HEK293 (cell line): ENCODE measurements around the gene CELF6.

Experiments used
- GFI1B ChIP-seq: fragments of 450-650 bp; formaldehyde crosslinking; IDR thresholded peaks from 2 replicates; pipeline ENCODE4 v1.5.1; 2016; ENCODE audit warnings: missing biosample characterization, missing genetic modification characterization
- KLF7 ChIP-seq: fragments of 450-650 bp; formaldehyde crosslinking; IDR thresholded peaks from 2 replicates; pipeline ENCODE4 v1.5.1; 2016; ENCODE audit warnings: missing biosample characterization, missing genetic modification characterization, borderline replicate concordance
- REPIN1 ChIP-seq: fragments of 450-650 bp; formaldehyde crosslinking; IDR thresholded peaks from 2 replicates; pipeline ENCODE4 v1.5.1; 2017; ENCODE audit warnings: missing biosample characterization, missing genetic modification characterization, low read depth
- SP7 ChIP-seq: fragments of 450-650 bp; formaldehyde crosslinking; IDR thresholded peaks from 2 replicates; pipeline ENCODE4 v1.5.1; 2016; ENCODE audit warnings: missing biosample characterization, missing genetic modification characterization
- ZBTB21 ChIP-seq: fragments of 450-650 bp; formaldehyde crosslinking; IDR thresholded peaks from 2 replicates; pipeline ENCODE4 v1.5.1; 2017; ENCODE audit warnings: missing biosample characterization, missing genetic modification characterization
- ZFP69B ChIP-seq: fragments of 450-650 bp; formaldehyde crosslinking; IDR thresholded peaks from 2 replicates; pipeline ENCODE4 v1.5.1; 2016; ENCODE audit warnings: missing biosample characterization, missing genetic modification characterization
- ZNF10 ChIP-seq: fragments of 450-650 bp; formaldehyde crosslinking; IDR thresholded peaks from 2 replicates; pipeline ENCODE4 v1.5.1; 2017; ENCODE audit warnings: missing biosample characterization, missing genetic modification characterization
- ZNF184 ChIP-seq: fragments of 450-650 bp; IDR thresholded peaks from 2 replicates; pipeline ENCODE4 v1.5.1; 2018; ENCODE audit warnings: missing biosample characterization, mild to moderate bottlenecking, missing genetic modification characterization
- ZNF202 ChIP-seq: fragments of 450-650 bp; formaldehyde crosslinking; IDR thresholded peaks from 2 replicates; pipeline ENCODE4 v1.5.1; 2016; ENCODE audit warnings: missing biosample characterization, missing genetic modification characterization, borderline replicate concordance
- ZNF211 ChIP-seq: fragments of 450-650 bp; formaldehyde crosslinking; IDR thresholded peaks from 2 replicates; pipeline ENCODE4 v1.5.1; 2016; ENCODE audit warnings: low read depth, missing biosample characterization, missing genetic modification characterization
- ZNF266 ChIP-seq: fragments of 450-650 bp; formaldehyde crosslinking; IDR thresholded peaks from 2 replicates; pipeline ENCODE4 v1.5.1; 2016; ENCODE audit warnings: missing biosample characterization, missing genetic modification characterization, low read depth
- ZNF311 ChIP-seq: fragments of 450-650 bp; formaldehyde crosslinking; IDR thresholded peaks from 2 replicates; pipeline ENCODE4 v1.5.1; 2017; ENCODE audit warnings: missing biosample characterization, missing genetic modification characterization, borderline replicate concordance
- ZNF510 ChIP-seq: fragments of 450-650 bp; formaldehyde crosslinking; IDR thresholded peaks from 2 replicates; pipeline ENCODE4 v1.5.1; 2018; ENCODE audit warnings: mild to moderate bottlenecking, missing genetic modification characterization, missing biosample characterization; ENCODE audit not compliant: insufficient replicate concordance
- ZNF558 ChIP-seq: fragments of 450-650 bp; formaldehyde crosslinking; IDR thresholded peaks from 2 replicates; pipeline ENCODE4 v1.5.1; 2016; ENCODE audit warnings: missing biosample characterization, missing genetic modification characterization
- ZNF664 ChIP-seq: fragments of 450-650 bp; formaldehyde crosslinking; IDR thresholded peaks from 2 replicates; pipeline ENCODE4 v1.5.1; 2016; ENCODE audit warnings: missing biosample characterization, missing genetic modification characterization
- TF ChIP-seq, protein P1 (sequence below): fragments of 450-650 bp; formaldehyde crosslinking; IDR thresholded peaks from 2 replicates; pipeline ENCODE4 v1.5.1; 2017; ENCODE audit warnings: missing biosample characterization, missing genetic modification characterization
- TF ChIP-seq, protein P2 (sequence below): fragments of 450-650 bp; formaldehyde crosslinking; IDR thresholded peaks from 2 replicates; pipeline ENCODE4 v1.5.1; 2016; ENCODE audit warnings: missing biosample characterization, missing genetic modification characterization
- TF ChIP-seq, protein P3 (sequence below): fragments of 450-650 bp; formaldehyde crosslinking; IDR thresholded peaks from 2 replicates; pipeline ENCODE4 v1.5.1; 2017; ENCODE audit warnings: missing biosample characterization, missing genetic modification characterization
- TF ChIP-seq, protein P4 (sequence below): fragments of 450-650 bp; formaldehyde crosslinking; optimal IDR thresholded peaks from 2 replicates; pipeline ENCODE3; 2016; ENCODE audit warnings: missing biosample characterization, mild to moderate bottlenecking, missing genetic modification characterization
- TF ChIP-seq, protein P5 (sequence below): fragments of 450-650 bp; formaldehyde crosslinking; IDR thresholded peaks from 2 replicates; pipeline ENCODE4 v1.5.0; 2017; ENCODE audit warnings: missing biosample characterization, missing genetic modification characterization, borderline replicate concordance
- TF ChIP-seq, protein P6 (sequence below): fragments of 450-650 bp; formaldehyde crosslinking; IDR thresholded peaks from 2 replicates; pipeline ENCODE4 v1.5.1; 2016; ENCODE audit warnings: missing biosample characterization, missing genetic modification characterization
- TF ChIP-seq, protein P7 (sequence below): fragments of 450-650 bp; formaldehyde crosslinking; conservative IDR thresholded peaks from 2 replicates; pipeline ENCODE4 v1.5.1; 2016; ENCODE audit warnings: low read depth, missing biosample characterization, missing genetic modification characterization

Gene CELF6

DNA sequence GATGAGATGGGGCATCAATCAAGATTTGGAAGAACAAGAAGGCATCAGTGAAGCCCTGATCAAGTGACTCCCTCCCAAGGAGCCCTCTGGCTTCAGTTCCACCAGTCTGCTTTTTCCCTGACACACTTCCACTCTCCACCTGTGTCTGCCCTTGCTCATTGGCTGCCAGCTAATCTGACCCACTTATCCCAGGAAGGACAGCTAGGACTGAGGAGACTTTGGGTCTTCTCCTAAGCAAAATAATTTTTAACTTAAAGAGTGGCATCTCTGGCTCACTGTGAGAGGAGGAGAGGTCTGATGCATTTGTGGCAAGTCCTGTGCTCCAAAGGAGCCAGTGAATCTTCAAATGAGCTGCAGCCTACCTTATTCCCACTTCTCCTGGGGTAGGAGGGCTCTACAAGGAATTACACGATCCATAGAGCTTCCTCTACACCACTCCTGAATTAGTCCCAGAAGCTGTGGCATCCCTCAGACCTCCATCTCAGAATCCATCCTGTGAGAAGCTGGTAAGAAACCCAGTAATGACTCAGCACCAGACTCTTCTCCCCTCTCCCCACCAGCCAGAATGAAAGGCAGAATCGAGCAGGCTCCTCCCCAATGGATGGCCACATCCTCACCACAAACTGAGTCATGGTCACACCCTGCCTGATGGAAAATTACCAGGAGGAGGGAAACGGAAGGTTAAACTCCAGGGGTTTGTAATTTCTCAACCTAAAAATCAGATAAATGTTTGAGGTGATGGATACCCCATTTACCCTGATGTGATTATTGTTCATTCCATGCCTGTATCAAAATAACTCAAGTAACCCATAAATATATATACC is 82.7 kb downstream of the CELF6 start (continued):
- TF ChIP-seq, protein P1, sequence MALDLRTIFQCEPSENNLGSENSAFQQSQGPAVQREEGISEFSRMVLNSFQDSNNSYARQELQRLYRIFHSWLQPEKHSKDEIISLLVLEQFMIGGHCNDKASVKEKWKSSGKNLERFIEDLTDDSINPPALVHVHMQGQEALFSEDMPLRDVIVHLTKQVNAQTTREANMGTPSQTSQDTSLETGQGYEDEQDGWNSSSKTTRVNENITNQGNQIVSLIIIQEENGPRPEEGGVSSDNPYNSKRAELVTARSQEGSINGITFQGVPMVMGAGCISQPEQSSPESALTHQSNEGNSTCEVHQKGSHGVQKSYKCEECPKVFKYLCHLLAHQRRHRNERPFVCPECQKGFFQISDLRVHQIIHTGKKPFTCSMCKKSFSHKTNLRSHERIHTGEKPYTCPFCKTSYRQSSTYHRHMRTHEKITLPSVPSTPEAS, result no peak
- TF ChIP-seq GFI1B (tag by site-specific recombination) (no peak), ZNF202 (no peak), ZNF510 (tag by site-specific recombination) (no peak), REPIN1 (no peak), KLF7 (no peak), ZNF266 (tag by site-specific recombination) (no peak), ZNF311 (tag by site-specific recombination) (no peak), ZNF558 (tag by site-specific recombination) (peak; percentile 43; the same call in 1 of the 2 replicates), ZNF664 (tag by site-specific recombination) (no peak), SP7 (peak; percentile 86), ZFP69B (tag by site-specific recombination) (0 out of 2 replicates have a peak, but pooled peaks have one; percentile 28), ZNF10 (tag by site-specific recombination) (no peak), ZNF211 (no peak), ZBTB21 (tag by site-specific recombination) (peak; percentile 49; the same call in 1 of the 2 replicates), ZNF184 (tag by site-specific recombination) (no peak)
- TF ChIP-seq, protein P2, sequence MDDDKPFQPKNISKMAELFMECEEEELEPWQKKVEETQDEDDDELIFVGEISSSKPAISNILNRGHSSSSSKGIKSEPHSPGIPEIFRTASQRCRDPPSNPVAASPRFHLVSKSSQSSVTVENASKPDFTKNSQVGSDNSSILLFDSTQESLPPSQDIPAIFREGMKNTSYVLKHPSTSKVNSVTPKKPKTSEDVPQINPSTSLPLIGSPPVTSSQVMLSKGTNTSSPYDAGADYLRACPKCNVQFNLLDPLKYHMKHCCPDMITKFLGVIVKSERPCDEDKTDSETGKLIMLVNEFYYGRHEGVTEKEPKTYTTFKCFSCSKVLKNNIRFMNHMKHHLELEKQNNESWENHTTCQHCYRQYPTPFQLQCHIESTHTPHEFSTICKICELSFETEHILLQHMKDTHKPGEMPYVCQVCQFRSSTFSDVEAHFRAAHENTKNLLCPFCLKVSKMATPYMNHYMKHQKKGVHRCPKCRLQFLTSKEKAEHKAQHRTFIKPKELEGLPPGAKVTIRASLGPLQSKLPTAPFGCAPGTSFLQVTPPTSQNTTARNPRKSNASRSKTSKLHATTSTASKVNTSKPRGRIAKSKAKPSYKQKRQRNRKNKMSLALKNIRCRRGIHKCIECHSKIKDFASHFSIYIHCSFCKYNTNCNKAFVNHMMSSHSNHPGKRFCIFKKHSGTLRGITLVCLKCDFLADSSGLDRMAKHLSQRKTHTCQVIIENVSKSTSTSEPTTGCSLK, result no peak
- TF ChIP-seq, protein P3, sequence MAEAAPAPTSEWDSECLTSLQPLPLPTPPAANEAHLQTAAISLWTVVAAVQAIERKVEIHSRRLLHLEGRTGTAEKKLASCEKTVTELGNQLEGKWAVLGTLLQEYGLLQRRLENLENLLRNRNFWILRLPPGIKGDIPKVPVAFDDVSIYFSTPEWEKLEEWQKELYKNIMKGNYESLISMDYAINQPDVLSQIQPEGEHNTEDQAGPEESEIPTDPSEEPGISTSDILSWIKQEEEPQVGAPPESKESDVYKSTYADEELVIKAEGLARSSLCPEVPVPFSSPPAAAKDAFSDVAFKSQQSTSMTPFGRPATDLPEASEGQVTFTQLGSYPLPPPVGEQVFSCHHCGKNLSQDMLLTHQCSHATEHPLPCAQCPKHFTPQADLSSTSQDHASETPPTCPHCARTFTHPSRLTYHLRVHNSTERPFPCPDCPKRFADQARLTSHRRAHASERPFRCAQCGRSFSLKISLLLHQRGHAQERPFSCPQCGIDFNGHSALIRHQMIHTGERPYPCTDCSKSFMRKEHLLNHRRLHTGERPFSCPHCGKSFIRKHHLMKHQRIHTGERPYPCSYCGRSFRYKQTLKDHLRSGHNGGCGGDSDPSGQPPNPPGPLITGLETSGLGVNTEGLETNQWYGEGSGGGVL (tag by site-specific recombination), result peak; percentile 55
- TF ChIP-seq, protein P4, sequence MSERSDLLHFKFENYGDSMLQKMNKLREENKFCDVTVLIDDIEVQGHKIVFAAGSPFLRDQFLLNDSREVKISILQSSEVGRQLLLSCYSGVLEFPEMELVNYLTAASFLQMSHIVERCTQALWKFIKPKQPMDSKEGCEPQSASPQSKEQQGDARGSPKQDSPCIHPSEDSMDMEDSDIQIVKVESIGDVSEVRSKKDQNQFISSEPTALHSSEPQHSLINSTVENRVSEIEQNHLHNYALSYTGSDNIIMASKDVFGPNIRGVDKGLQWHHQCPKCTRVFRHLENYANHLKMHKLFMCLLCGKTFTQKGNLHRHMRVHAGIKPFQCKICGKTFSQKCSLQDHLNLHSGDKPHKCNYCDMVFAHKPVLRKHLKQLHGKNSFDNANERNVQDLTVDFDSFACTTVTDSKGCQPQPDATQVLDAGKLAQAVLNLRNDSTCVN (tag by site-specific recombination), result no peak
- TF ChIP-seq, protein P5, sequence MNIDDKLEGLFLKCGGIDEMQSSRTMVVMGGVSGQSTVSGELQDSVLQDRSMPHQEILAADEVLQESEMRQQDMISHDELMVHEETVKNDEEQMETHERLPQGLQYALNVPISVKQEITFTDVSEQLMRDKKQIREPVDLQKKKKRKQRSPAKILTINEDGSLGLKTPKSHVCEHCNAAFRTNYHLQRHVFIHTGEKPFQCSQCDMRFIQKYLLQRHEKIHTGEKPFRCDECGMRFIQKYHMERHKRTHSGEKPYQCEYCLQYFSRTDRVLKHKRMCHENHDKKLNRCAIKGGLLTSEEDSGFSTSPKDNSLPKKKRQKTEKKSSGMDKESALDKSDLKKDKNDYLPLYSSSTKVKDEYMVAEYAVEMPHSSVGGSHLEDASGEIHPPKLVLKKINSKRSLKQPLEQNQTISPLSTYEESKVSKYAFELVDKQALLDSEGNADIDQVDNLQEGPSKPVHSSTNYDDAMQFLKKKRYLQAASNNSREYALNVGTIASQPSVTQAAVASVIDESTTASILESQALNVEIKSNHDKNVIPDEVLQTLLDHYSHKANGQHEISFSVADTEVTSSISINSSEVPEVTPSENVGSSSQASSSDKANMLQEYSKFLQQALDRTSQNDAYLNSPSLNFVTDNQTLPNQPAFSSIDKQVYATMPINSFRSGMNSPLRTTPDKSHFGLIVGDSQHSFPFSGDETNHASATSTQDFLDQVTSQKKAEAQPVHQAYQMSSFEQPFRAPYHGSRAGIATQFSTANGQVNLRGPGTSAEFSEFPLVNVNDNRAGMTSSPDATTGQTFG (tag by site-specific recombination), result no peak
- TF ChIP-seq, protein P6, sequence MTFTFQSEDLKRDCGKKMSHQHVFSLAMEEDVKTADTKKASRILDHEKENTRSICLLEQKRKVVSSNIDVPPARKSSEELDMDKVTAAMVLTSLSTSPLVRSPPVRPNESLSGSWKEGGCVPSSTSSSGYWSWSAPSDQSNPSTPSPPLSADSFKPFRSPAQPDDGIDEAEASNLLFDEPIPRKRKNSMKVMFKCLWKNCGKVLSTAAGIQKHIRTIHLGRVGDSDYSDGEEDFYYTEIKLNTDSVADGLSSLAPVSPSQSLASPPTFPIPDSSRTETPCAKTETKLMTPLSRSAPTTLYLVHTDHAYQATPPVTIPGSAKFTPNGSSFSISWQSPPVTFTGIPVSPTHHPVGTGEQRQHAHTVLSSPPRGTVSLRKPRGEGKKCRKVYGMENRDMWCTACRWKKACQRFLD (tag by site-specific recombination), result no peak
- TF ChIP-seq, protein P7, sequence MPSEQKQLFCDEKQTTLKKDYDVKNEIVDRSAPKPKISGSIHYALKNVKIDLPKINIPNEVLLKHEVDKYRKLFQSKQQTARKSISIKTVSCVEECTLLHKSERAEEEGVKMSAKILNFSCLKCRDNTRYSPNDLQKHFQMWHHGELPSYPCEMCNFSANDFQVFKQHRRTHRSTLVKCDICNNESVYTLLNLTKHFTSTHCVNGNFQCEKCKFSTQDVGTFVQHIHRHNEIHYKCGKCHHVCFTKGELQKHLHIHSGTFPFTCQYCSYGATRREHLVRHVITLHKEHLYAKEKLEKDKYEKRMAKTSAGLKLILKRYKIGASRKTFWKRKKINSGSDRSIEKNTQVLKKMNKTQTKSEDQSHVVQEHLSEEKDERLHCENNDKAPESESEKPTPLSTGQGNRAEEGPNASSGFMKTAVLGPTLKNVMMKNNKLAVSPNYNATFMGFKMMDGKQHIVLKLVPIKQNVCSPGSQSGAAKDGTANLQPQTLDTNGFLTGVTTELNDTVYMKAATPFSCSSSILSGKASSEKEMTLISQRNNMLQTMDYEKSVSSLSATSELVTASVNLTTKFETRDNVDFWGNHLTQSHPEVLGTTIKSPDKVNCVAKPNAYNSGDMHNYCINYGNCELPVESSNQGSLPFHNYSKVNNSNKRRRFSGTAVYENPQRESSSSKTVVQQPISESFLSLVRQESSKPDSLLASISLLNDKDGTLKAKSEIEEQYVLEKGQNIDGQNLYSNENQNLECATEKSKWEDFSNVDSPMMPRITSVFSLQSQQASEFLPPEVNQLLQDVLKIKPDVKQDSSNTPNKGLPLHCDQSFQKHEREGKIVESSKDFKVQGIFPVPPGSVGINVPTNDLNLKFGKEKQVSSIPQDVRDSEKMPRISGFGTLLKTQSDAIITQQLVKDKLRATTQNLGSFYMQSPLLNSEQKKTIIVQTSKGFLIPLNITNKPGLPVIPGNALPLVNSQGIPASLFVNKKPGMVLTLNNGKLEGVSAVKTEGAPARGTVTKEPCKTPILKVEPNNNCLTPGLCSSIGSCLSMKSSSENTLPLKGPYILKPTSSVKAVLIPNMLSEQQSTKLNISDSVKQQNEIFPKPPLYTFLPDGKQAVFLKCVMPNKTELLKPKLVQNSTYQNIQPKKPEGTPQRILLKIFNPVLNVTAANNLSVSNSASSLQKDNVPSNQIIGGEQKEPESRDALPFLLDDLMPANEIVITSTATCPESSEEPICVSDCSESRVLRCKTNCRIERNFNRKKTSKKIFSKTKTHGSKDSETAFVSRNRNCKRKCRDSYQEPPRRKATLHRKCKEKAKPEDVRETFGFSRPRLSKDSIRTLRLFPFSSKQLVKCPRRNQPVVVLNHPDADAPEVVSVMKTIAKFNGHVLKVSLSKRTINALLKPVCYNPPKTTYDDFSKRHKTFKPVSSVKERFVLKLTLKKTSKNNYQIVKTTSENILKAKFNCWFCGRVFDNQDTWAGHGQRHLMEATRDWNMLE (tag by site-specific recombination), result no peak
